Sciatic nerve (tissue), 2 donors: ENCODE measurements around the gene CDC42BPG. TPM values are rescaled to one million over a fixed set of nuclear protein-coding genes. Genes with fewer than 3 reads are reported as not detected.

Source experiments
- ATAC-seq: fragments of 200-7000 bp; cut with Tn5 transposase; one replicate; pipeline ENCODE4 v1.9.1; 2020; ENCODE audit warnings: mild to moderate bottlenecking, moderate library complexity
- DNase-seq: peaks from one replicate; pipeline ENCODE4 v3.0.0-alpha.2; 2020; ENCODE audit warnings: low spot score
- intact Hi-C: fragments of 100-400 bp; cut with DNase I; formaldehyde crosslinking; loops from one replicate; pipeline ENCODE4 v1.14.2; 2022
- total RNA-seq: library from RNA; stranded (reverse); fragmentation: NEBNext Ultra II Directional; extraction: Animal tissue kit (Norgen Biotek cat#: 25700); gene quantifications from one replicate; pipeline ENCODE4 v1.2.1, GENCODE V29; 2021
- donor health status: DM: no; HTN: no; CAD: no.
- donor health status: DM: no; HTN: no; CAD: no.

Gene CDC42BPG
- total RNA-seq, 1 donor from 2014 or later = 0.58 TPM

DNA sequence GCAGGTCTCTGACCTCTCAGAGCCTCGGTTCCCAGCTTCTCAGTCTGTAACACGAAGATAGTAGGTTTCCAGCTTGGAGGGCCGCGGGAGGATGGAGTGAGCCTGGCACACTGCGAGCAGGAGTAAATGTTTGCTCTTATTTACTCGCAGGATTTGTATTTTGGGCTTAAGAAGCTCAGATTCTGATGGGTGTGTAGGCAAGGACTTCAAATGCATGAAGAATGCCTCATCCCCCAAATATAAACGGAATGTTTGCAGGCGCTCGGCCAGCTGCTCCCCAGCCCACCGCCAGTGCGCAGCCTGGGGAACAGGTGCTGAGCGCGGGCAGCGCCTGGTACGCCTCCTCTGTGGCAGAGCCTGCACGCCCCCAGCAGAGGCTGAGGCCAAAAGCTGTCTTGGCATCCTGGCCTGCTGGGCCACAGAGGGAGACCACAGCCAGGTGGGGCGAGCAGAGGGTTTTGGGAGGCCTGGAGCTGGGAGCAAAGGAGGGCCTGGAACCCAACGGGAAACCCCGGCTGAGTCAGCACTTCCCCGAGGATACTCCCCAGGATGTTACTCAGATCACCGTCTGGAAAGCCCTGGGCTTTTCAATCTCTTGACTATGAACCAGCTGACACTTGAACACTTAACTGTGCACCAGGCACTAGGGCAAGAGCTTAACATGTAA is 24.6 kb upstream of the CDC42BPG start:
- DNase-seq (no peak), ATAC-seq (no peak)
- intact Hi-C loops = no loop called here

- intact Hi-C loops = no loop called here
- no peak for DNase-seq
- ATAC-seq = no peak
Measured at GRCh38 chr11:64867748-64868462, 23.5 kb upstream of the CDC42BPG start.

GRCh38 chr11:64866173-64866491 is 21.7 kb upstream of the CDC42BPG start:
- DNase-seq (no peak), ATAC-seq (no peak)
- intact Hi-C loops = no loop called here

DNA sequence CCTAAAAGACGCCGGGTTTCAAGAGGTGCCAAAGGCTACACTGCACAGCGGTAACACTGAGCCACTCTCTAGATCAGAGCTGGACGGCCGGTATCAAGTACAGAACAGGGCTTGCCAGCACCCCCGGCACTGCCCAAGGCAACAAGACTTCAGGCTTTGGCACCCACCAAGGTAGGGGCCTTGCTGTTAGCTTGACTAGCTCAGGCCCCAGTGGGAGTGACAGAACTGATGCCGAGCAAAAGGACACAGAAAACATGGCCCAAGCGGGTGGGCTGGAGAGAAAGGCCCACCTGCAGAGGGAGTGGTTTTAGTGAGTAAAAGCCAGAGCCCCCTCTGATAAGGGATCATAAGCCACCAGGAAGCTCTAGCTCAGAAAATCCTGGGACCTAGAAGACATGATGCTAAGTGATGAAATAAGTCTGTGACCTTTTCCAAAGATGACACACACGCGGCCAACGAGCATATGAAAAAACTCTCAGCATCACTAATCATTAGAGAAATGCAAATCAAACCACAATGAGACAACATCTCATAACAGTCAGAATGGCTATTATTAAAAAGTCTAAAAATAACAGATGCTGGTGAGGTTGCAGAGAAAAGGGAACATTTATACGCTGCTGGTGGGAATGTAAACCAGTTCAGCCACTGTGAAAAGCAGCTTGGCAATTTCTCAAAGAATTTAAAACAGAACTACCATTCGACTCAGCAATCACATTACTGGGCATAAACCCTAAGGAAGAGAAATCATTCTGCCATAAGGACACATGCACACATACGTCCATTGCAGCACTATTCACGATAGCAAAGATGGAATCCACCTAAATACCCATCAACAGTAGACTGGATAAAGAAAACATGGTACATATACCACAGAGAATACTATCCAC is 21.1 kb upstream of the CDC42BPG start:
- intact Hi-C loops = no loop called here
- no peak for DNase-seq
- peak; percentile 18 for ATAC-seq

GRCh38 chr11:64864473-64865285 is 20.2 kb upstream of the CDC42BPG start:
- ATAC-seq (peak; percentile 88), DNase-seq (no peak)
- intact Hi-C loops = no loop called here

DNA sequence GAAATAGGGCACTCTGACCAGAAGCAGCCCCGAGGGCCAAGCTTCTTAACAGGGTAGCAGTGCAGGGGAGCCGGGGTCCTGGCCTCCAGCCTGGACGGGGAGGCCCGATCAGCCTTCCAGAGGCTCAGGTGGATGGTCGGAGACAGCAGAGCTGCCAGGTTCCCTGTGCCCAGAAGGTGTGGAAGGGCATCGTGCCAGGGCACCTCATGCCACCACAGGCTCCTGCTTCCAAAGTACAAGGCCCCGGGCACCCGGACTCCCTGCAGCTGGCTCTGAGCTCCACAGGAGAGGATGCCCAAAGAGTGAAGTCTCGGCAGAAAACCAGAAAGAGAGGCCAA is 19.7 kb upstream of the CDC42BPG start:
- DNase-seq (no peak), ATAC-seq (peak; percentile 29)
- intact Hi-C loops = no loop called here

DNA sequence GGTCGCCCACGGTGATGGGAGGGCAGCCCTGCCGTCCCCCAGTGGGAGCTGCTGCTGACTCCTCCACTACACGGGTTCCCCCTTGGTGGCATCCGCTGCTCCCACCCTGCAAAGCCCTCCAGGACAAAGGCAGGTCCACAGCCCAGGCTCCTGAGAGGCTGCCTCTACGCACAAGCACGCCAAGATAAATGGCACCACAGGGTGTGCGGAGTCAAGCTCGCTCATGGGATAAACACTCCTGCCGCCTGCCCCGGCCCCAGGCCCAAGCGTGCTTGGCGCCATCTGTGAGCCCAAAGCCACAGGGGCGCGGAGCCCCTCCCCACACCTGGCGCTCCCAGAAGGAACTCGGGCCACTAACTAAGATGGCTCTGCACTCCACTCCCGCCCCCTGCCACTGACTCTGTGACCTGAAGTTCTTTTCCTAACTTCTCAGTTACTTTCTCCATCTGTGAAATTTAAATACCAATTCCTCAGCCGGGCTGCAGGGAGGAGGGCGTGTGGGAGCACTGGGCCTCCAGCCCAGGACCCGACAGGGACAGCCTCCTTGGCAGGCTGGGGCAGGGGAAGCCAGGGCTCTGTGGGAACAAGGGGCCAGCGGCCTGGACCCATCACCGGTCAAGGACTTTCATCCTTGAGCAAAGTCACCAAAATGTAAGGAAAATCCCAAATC is 19.1 kb upstream of the CDC42BPG start:
- DNase-seq (no peak), ATAC-seq (peak; percentile 63)
- intact Hi-C loops = no loop called here

- DNase-seq = no peak
- ATAC-seq = peak; percentile 5
- intact Hi-C loops = no loop called here
Measured at GRCh38 chr11:64862987-64863390, 18.5 kb upstream of the CDC42BPG start.

DNA sequence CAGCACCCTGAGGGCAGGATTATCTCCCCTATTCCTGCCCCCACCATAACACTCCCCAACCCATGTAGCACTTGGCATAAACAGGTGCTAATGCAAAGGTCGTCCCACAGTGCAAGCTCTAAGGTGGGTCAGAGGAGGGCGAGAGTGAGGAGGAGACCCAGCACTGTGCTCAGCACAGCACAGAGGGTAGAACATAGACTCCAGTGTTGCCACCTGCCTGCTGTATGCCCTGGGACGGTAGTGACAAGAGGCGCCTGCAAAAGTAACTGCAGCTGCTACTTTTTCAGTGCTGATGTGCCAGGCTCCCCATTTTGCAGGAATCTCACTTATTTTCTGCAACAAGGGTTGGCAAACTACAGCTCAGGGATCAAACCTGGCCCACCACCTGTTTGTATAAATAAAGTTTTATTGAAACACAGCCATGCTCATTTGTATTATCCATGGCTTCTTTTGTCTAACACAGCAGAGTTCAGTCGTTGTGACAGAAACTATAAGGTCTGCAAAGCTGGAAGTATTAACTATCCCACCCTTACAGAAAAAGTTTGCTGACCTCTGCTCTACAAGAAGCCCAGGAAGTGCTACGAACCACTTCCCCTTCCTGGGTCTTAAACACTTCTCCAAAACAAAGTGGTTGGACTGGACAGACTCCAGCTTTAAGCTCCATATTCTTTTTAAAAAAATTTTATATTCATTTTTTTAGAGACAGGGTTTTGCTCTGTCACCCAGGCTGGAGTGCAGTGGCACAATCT is 16.9 kb upstream of the CDC42BPG start:
- ATAC-seq (no peak), DNase-seq (no peak)
- intact Hi-C loops = no loop called here

- ATAC-seq (no peak), DNase-seq (no peak)
- intact Hi-C loops = no loop called here
Measured at GRCh38 chr11:64859542-64860414, 15.3 kb upstream of the CDC42BPG start.

- ATAC-seq (no peak), DNase-seq (no peak)
- intact Hi-C loops = no loop called here
Measured at GRCh38 chr11:64858467-64859263, 14.2 kb upstream of the CDC42BPG start.

DNA sequence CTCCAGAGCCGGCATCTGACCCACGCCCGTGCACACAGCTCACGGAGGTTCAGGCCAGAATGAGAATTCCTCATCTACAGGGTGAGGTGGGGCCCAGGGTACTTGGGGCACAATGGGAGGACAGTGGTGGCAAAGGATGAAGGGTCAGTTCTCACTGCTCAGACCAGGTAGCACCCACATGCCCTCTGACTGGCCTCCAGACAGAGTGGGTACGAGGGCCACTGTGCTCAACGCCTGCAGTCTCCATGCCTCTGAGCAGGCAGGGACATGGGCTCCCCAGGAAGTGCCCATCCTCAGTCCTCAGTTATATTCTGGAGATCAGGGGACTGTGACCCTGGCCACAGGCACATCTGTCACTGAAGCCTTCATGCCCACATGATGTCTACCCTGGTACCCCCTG is 13.0 kb upstream of the CDC42BPG start:
- ATAC-seq (no peak), DNase-seq (no peak)
- intact Hi-C loops = no loop called here

GRCh38 chr11:64856382-64857227 is 12.2 kb upstream of the CDC42BPG start:
- ATAC-seq (peak; percentile 39), DNase-seq (no peak)

DNA sequence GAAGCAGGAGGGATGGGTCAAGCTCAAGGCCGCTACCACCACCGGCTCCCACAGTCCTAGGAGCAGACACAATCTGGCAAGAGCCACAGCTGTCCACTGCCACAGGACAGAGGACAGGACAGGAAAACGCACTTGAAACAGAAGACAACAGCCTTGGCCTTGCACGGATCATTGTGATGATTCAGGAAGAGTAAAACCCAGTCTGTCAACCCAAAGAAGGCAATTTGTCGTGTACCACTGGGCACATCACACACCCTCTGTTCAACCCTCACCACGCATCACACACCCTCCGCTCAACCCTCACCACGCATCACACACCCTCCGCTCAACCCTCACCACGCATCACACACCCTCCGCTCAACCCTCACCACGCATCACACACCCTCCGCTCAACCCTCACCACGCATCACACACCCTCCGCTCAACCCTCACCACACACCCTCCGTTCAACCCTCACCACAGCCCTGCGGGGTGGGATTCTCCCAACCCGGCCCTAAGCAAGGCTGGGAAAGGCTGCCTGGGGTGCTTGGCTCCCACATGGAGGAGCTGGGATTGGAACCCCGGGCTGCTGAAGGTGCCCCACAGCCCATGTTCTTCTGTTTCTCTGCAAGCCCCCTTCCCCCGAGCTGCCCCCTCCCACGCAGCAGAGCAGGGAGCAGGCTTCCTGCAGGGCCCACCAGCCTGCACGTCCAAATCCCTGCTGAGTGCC is 11.3 kb upstream of the CDC42BPG start:
- intact Hi-C loops = no loop called here
- ATAC-seq = no peak
- no peak for DNase-seq

More at GRCh38 chr11:64856382-64857227, 12.2 kb upstream of the CDC42BPG start:
- intact Hi-C loops = no loop called here
